ENCODE data around the gene UBE2G1.
"Not testable (repeated sequence)": the region's sequence is repeated elsewhere in the genome, so short reads cannot be mapped to it uniquely, and the experiment has no call there.

UBE2G1 gene

DNA sequence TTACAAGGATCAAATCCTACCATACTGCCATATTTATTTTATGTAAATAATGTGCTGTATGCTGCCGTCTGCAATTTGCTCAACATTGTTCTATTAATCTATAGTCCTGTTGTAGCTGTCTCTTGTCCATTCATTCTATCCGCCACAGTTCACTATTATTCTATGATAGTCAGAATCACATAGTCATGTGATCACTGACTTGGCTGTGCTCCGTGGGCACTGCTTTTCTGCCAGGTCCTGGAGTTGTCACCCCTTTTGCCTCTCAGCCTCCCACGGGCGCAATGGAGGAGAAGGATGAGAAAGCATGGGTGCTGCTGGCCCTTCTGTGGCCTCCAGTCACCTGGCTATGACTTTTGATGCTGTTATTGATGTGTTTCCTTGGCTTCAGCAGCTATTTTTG lies 65.4 kb downstream of the UBE2G1 start:
- DNase-seq (ENCODE audit: low spot score), result no peak

DNA sequence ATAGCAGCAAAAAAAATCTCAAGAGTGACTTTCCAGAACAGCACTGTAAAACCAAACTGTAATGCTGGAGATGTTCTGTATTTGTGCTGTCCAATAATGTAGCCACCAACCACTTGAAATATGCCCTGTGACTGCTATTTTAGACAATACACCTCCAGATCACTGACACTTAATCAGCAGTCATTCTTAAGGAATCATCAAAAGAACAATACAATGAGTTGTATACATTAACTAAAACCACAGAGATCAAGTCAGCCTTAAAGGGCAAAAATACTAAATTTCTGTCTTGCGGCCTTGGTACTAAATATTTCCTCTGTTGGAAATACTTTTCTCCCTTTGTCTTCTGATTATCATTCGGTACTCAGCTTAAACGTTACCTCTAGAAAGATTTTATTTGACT lies 69.1 kb downstream of the UBE2G1 start:
- DNase-seq (ENCODE audit: low spot score), result no peak

- no peak for DNase-seq (ENCODE audit: low spot score)
These were observed 70.8 kb downstream of the UBE2G1 start for GRCh38 chr17:4295686-4296085.

DNA sequence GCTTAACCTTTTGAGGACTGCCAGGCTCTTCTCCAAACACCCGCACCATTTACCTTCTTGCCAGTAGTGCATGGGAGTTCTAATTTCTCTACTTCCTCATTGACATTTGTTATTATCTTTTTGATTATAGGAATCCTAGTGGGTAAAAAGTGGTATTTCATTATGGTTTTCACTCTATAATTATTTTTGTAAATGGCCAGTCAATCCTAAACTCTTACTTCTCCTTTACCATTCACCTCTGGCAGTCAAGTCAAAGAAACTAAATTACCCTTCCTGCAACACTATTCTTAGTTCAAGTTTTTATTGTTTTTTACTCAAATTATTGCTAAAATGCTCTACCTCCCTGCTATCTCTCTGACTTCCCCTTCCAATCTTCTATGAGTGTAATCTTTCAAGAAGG lies 72.9 kb downstream of the UBE2G1 start:
- DNase-seq (ENCODE audit: low spot score), result no peak

GRCh38 chr17:4287710-4288109 lies 78.8 kb downstream of the UBE2G1 start:
- no peak for DNase-seq (ENCODE audit: low spot score)

- no peak for DNase-seq (ENCODE audit: low spot score)
These were observed 90.0 kb downstream of the UBE2G1 start for GRCh38 chr17:4276514-4276913.

DNA sequence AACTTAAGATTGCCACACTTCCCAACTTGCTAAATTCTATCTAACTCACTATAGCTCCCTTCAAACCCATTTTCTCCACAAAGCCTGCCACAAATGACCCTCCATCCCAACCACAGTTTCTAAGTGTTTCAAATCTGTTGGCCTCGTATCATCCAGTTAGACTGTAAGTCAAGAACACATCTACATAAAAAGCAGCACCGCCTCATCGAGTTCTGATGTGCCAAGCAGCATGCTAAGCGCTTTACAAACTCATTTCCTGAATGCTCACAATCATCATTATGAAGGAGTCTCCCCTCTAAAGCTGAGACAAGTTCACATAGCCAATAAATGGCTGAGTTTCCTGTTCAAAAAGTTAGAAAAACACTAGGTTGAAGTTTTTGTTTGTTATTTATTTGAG lies 93.5 kb downstream of the UBE2G1 start:
- no peak for DNase-seq (ENCODE audit: low spot score)

GRCh38 chr17:4272213-4272971 lies 94.1 kb downstream of the UBE2G1 start:
- DNase-seq (ENCODE audit: low spot score), result no peak

- DNase-seq (ENCODE audit: low spot score), result no peak
These were observed 95.7 kb downstream of the UBE2G1 start for GRCh38 chr17:4270736-4271135.

DNA sequence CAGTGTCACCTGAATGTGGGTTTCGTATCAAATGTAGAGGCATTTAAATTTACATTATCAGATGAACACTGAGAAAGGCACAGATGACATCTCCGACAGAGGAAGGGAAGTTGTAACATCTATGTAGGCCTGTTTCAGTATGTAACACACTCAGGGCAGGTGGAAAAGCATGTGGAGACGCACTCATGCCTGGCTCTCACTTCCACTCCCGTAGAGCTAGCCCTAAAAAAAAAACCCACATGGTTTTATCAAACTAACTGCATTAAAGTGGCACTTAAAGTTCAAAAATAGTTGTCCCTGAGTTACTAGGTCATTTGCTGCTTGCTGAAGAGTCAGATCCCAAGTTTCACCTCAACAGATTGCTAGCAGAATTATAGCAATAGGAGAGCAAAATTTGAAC lies 96.6 kb downstream of the UBE2G1 start:
- no peak for DNase-seq (ENCODE audit: low spot score)

GRCh38 chr17:4267402-4267801 lies 99.1 kb downstream of the UBE2G1 start:
- DNase-seq (ENCODE audit: low spot score), result no peak

DNA sequence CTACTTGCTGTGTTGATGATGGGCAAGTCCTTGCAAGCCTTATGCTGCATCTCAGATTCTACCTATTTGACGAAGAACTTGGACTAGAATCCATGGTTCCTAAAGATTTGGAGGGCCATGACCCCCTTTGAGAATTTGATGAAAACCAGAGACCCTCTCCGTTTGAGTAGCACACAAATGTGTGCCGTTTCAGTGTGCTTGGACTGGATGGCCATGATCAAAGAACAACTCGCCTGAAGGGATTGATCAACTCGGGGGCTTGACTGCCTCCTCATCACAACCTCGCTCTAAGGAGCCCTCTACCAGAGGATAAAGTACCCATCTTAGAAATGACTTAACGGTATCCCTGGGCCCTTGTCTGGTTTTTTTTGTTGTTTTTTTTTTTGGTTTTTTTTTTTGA lies 99.9 kb downstream of the UBE2G1 start:
- DNase-seq (ENCODE audit: low spot score), result no peak

DNA sequence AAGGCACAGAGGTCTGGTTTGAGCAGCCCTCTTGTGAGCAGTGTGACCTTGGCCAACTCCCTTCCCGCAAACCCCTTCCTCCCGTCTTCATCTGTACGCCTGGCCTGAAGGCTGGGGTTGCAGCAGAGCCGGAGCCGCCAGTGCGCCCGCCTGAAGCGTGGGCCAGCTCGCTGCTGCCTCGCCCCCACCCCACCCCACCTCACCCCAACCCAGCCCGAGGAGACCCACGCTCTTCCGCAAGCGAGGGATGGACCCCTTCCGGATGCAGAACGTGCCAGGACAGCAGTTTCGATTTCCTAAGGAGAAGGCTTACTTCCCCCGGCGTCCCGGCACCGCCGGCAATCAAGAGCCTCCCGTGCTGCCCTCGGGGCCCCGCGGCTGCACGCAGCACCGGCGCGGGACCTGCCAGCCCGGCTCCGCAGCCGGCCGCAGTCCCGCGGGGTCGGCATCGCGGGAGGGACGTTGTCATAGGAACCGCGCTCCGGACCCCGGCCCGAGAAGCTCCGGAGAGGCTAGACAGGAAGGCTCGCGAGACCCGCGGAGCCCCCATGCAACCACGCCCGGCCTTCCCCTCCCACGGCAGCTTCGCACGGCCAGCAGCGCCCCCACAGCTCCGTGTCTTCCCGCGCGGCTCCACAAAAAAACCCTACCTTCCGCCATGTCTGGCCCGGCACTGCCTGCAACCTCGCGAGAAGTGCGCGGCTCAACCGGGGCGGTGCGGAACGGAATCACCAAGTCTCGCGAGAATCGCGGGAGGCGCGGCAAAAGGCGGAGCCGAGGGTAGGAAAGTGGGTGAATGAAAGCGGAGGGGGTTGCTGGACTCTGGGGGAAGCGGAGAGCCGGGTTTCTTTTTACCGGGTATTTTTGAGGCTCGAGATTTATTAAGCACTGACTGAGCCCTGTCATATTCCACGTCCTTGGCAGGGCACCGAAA lies 102.9 kb downstream of the UBE2G1 start, which contains the start of gene ANKFY1:
ANKFY1 (minus strand) TSS at position 698 of the 934 bp plus-strand sequence; CDS start at position 660, 38 bp downstream.
- DNase-seq (ENCODE audit: low spot score), result peak; percentile 94

DNA sequence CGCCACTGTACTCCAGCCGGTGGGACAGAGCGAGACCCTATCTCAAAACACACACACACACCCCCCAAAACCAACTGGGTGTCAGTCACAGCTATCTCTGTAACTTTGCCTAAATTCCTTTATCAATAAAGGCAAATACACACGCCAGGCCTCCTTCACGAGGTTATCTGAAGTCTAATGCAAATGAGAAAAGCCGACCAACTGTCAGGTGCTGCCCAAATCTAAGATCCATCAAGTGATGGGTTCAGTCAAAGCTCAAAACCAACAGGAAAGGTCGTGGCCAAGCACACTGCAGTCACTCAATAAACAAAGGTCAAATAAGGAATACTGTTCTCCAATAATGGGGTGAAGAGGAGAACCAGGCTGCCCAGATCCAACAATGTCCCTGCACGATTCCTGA lies 103.8 kb downstream of the UBE2G1 start:
- DNase-seq (ENCODE audit: low spot score), result no peak

GRCh38 chr17:4261452-4261851 lies 105.0 kb downstream of the UBE2G1 start:
- no peak for DNase-seq (ENCODE audit: low spot score)

GRCh38 chr17:4258867-4259266 lies 107.6 kb downstream of the UBE2G1 start:
- DNase-seq (ENCODE audit: low spot score), result no peak

GRCh38 chr17:4256952-4257351 lies 109.5 kb downstream of the UBE2G1 start:
- no peak for DNase-seq (ENCODE audit: low spot score)

DNA sequence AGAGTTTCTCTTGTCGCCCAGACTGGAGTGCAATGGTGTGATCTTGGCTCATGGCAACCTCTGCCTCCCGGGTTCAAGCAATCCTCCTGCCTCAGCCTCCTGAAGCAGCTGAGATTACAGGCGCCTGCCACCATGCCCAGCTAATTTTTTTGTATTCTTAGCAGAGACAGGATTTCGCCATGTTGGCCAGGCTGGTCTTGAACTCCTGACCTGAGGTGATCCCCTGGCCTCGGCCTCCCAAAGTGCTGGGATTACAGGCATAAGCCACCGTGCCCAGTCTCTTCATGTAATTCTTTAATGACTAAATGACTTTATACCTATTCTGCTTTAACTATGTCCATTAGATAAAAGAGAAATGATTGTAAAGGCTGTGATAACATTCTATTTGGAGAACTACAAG lies 111.2 kb downstream of the UBE2G1 start:
- DNase-seq (ENCODE audit: low spot score), result not testable (repeated sequence)

GRCh38 chr17:4250887-4251286 lies 115.6 kb downstream of the UBE2G1 start:
- DNase-seq (ENCODE audit: low spot score), result no peak

DNA sequence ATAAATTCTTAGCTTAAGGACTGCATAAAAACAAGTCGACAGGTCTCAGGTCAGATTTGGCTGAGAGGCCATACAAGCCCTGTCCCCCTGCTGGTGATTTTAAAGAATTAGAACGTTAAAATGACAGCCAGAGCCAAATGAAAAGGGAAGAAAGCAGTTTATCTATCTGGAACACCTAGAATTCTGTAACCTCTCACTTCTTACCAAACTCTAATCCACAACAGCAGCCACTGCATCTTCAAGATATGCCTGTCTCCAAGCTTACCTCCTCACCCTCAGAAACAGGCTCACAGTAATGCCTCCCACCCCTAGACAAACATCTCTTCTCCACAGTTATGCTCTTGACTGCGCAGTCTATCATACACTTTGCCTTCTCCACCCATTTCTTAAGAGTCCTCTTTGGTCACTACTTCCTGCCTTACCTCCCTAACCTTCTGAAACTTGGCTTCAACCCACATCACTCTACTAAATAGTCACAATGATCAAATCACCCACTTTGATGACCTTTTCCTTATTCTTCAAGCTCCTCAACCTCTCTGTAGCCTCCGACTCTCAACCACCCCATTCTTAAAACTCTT lies 116.9 kb downstream of the UBE2G1 start:
- DNase-seq (ENCODE audit: low spot score), result no peak

DNA sequence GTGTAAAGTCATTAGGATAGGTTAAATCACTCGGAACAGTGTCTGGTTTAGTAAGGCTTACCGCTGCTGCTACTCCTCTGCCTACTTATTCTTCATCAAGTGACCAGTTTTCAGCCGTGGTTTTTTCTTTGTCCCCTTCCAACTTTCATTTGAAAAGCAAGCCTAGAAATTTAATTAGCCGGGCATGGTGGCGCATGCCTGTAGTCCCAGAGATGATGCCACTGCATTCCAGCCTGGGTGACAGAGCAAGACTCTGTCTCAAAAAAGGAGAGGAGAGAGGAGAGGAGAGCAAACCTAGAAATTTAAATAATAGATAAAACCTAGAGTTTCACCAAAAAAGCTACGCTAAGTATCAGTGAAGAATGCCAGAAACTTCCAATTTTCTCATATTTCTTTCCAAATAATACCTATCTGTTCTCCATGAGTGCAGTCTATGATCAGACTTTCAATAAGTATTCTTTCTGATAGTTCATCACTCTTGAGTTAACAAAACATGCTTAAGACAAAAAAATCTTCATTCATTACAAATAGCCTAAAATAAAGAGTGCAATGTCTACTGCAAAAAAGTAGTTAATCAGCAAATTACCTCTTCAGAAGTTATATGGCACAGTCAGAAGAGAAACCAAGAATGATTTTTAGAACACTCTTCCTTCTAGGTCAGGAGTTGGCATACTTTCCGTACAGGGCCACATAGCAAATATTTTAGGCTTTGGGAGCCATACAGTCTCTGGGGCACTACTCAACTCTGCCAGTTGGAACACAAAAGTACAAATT lies 117.8 kb downstream of the UBE2G1 start:
- no peak for DNase-seq (ENCODE audit: low spot score)

DNA sequence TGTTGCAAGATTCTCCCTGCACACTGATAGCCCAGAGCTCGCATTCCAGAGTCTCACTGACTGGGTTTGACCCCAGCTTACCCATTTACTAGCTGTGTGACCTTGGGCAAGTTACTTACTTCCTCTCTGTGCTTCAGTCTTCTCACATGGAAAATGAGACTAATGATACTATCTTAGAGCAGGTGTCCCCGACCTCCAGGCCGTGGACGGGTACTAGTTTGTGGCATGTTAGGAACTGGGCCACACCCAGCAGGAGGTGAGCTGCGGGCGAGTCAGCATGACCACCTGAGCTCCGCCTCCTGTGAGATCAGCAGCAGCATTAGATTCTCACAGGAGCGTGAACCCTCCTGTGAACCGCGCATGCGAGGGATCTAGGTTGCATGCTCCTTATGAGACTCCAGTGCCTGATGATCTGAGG lies 118.5 kb downstream of the UBE2G1 start:
- no peak for DNase-seq (ENCODE audit: low spot score)

All from kidney capillary endothelial cell (primary cell).